Loucy (cell line): ENCODE data around the gene ARFGEF3.
A peak's percentile ranks its signal among the peaks of the same experiment; 100 is the strongest.

Source experiments
- H2AFZ ChIP-seq: fragments of 200-600 bp; sonication (generic); 2 replicates; pipeline ENCODE4 v1.6.0; 2016; ENCODE audit warnings: antibody characterized with exemption, mild to moderate bottlenecking, low read length, moderate library complexity
- H3F3A ChIP-seq: fragments of 200-600 bp; 2 replicates; pipeline ENCODE4 v1.6.0; 2016; ENCODE audit warnings: antibody characterized with exemption, low read depth, mild to moderate bottlenecking
- H3K27me3 ChIP-seq: fragments of 200-600 bp; sonication (generic); 2 replicates; pipeline ENCODE4 v1.6.1; 2014; ENCODE audit warnings: low read length, mild to moderate bottlenecking; ENCODE audit not compliant: insufficient read depth, poor library complexity, severe bottlenecking
- H3K36me3 ChIP-seq: fragments of 200-600 bp; sonication (generic); 2 replicates; pipeline ENCODE4 v1.6.1; 2016; ENCODE audit warnings: low read length; ENCODE audit not compliant: insufficient read depth
- H3K4me1 ChIP-seq: fragments of 200-600 bp; sonication (generic); 2 replicates; pipeline ENCODE4 v1.5.1; 2014; ENCODE audit warnings: low read length, mild to moderate bottlenecking; ENCODE audit not compliant: insufficient read depth, poor library complexity, severe bottlenecking
- H3K4me2 ChIP-seq: fragments of 200-600 bp; sonication (generic); 2 replicates; pipeline ENCODE4 v1.6.0; 2014; ENCODE audit warnings: antibody characterized with exemption, low read length, low read depth, mild to moderate bottlenecking; ENCODE audit not compliant: poor library complexity, severe bottlenecking
- H3K4me3 ChIP-seq: fragments of 200-600 bp; sonication (generic); 2 replicates; pipeline ENCODE4 v1.5.1; 2014; ENCODE audit warnings: low read length, mild to moderate bottlenecking, mixed read lengths; ENCODE audit not compliant: poor library complexity, severe bottlenecking
- H3K79me2 ChIP-seq: fragments of 200-600 bp; sonication (generic); 2 replicates; pipeline ENCODE4 v1.6.1; 2014; ENCODE audit warnings: low read length; ENCODE audit not compliant: insufficient read depth
- H3K9ac ChIP-seq: fragments of 200-600 bp; sonication (generic); 2 replicates; pipeline ENCODE4 v1.6.0; 2014; ENCODE audit warnings: mild to moderate bottlenecking, low read depth, low read length, moderate library complexity; ENCODE audit not compliant: poor library complexity, severe bottlenecking
- H3K9me2 ChIP-seq: fragments of 200-600 bp; sonication (generic); replicated peaks from 2 replicates; pipeline ENCODE4 v1.6.1; 2016; ENCODE audit warnings: low read depth, low read length, mixed read lengths
- H3K9me3 ChIP-seq: fragments of 200-600 bp; sonication (generic); 2 replicates; pipeline ENCODE4 v1.6.1; 2014; ENCODE audit warnings: mild to moderate bottlenecking, antibody characterized with exemption, low read length, low read depth; ENCODE audit not compliant: insufficient read depth
- H4K20me1 ChIP-seq: fragments of 200-600 bp; sonication (generic); 2 replicates; pipeline ENCODE4 v1.6.0; 2014; ENCODE audit warnings: antibody characterized with exemption, low read length, mild to moderate bottlenecking; ENCODE audit not compliant: insufficient read depth, poor library complexity, severe bottlenecking
- CTCF ChIP-seq: fragments of 200-600 bp; sonication (generic); conservative IDR thresholded peaks from 2 replicates; pipeline ENCODE4 v1.5.1; 2014; ENCODE audit warnings: mild to moderate bottlenecking, antibody characterized with exemption, low read length
- EZH2phosphoT487 ChIP-seq: fragments of 200-600 bp; IDR thresholded peaks from 2 replicates; pipeline ENCODE4 v1.6.1; 2018; ENCODE audit warnings: antibody characterized with exemption, mild to moderate bottlenecking, moderate library complexity, borderline replicate concordance

ARFGEF3 gene

GRCh38 chr6:138383776-138384175 is 222.0 kb downstream of the ARFGEF3 start:
- Histone ChIP-seq H3K4me3 (no peak overlapping the region), H3K9ac (no peak overlapping the region), H3K4me2 (no peak overlapping the region), H3K27me3 (no peaks in the 10 kb centered on the region), H3K9me3 (no peaks in the 10 kb centered on the region), H3K9me2 (no peaks in the 10 kb centered on the region), H2AFZ (no peak overlapping the region), H3K79me2 (no peaks in the 10 kb centered on the region), H3F3A (no peaks in the 10 kb centered on the region), H3K4me1 (no peaks in the 10 kb centered on the region), H3K36me3 (no peaks in the 10 kb centered on the region), H4K20me1 (no peaks in the 10 kb centered on the region)
- no peak for TF ChIP-seq CTCF

GRCh38 chr6:138386897-138387296 is 225.2 kb downstream of the ARFGEF3 start:
- no peak for TF ChIP-seq CTCF
- no peak for TF ChIP-seq EZH2phosphoT487
- Histone ChIP-seq H3K9me2 (no peaks in the 10 kb centered on the region), H3K9me3 (no peaks in the 10 kb centered on the region), H2AFZ (no peak overlapping the region), H3K4me2 (no peak overlapping the region), H4K20me1 (no peaks in the 10 kb centered on the region), H3K4me3 (no peak overlapping the region), H3K9ac (no peak overlapping the region), H3K27me3 (no peaks in the 10 kb centered on the region), H3K4me1 (no peaks in the 10 kb centered on the region), H3F3A (no peaks in the 10 kb centered on the region), H3K79me2 (no peaks in the 10 kb centered on the region), H3K36me3 (no peaks in the 10 kb centered on the region)

GRCh38 chr6:138387577-138388368 is 226.0 kb downstream of the ARFGEF3 start:
- Histone ChIP-seq H3K4me2 (no peak overlapping the region), H4K20me1 (no peaks in the 10 kb centered on the region), H3K27me3 (no peaks in the 10 kb centered on the region), H3F3A (no peaks in the 10 kb centered on the region), H3K4me1 (no peaks in the 10 kb centered on the region), H3K9ac (no peak overlapping the region), H3K4me3 (no peak overlapping the region), H3K9me2 (no peaks in the 10 kb centered on the region), H2AFZ (peak overlapping the region; percentile 38; the same call in 1 of the 2 replicates), H3K79me2 (no peaks in the 10 kb centered on the region), H3K36me3 (no peaks in the 10 kb centered on the region), H3K9me3 (no peaks in the 10 kb centered on the region)
- TF ChIP-seq EZH2phosphoT487 (no peak), CTCF (0 out of 2 replicates have a peak, but pooled peaks have one; percentile 13)
